ENCODE measurements around the gene NEURL4. TPM values are rescaled to one million over a fixed set of nuclear protein-coding genes. Genes with fewer than 3 reads are reported as not detected.
"Not testable (repeated sequence)": the region's sequence is repeated elsewhere in the genome, so short reads cannot be mapped to it uniquely, and the experiment has no call there.

Gene NEURL4
- total RNA-seq, 1 donor from 2014 or later, result 50.3 TPM

DNA sequence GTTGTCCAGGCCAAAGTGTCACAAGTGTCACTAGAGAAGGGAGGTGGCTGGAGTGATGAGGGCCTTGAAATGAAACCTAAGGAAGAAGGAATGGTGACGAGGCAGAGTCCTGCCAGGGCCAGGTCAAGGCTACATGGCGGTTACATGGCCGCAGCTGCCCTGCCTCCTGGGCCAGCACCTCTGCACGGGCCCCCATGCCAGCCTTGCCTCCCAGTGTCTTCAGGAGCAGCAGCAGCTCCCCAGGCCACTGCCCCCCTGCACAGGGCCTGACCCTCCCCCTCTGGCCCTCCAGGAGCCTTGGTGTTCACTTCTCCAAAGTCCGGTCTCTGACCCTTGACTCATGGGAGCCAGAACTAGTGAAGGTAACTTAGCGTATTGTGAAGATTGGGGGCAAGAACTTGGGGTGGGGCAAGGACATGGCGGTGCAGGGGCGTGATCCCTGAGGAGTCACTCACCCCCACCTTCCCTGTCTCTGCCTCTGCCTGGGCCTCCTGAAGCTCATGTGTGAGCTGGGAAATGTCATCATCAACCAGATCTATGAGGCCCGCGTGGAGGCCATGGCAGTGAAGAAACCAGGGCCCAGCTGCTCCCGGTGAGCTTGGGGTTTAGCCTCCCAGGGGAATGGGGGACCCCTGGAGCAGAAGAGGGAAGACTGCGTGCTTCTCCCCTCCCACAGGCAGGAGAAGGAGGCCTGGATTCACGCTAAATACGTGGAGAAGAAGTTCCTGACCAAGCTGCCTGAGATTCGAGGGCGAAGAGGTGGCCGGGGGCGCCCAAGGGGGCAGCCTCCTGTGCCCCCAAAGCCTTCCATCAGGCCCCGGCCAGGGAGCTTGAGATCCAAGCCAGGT, 18.7 kb upstream of the NEURL4 start:
- no peak for DNase-seq (ENCODE audit: low spot score)

DNA sequence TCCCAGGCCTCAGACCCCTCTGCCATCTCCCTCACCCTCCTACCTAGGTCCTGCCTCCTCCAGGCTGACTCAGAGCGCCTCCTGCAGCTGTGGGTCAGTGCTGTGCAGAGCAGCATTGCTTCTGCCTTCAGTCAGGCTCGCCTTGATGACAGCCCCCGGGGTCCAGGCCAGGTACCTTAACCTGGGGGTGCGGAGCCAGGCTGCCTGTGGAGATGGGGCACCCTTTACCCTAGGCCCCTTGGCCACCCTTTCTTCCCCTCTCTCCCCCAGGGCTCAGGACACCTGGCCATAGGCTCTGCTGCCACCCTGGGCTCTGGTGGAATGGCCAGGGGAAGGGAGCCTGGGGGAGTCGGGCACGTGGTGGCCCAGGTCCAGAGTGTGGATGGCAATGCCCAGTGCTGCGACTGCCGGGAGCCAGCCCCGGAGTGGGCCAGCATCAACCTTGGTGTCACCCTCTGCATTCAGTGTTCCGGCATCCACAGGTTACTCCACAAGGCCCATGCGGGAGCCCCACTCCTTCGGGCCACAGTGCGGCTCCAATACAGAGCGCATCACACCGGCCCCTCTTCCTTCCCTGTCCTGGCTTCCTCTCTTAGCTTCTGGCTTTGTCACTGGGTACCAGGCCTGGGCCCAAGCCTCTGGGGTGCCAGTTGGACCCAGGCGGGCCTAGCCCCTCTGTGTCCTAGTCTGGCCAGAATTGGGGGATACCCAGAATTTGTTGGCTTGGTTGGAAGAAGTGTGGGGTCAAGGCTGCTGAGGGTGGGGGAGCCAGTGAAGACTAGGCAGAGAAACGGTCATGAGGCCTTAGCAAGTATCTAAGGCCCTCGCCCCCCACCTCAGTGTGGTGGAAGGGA, 17.9 kb upstream of the NEURL4 start:
- DNase-seq (ENCODE audit: low spot score), result no peak

DNA sequence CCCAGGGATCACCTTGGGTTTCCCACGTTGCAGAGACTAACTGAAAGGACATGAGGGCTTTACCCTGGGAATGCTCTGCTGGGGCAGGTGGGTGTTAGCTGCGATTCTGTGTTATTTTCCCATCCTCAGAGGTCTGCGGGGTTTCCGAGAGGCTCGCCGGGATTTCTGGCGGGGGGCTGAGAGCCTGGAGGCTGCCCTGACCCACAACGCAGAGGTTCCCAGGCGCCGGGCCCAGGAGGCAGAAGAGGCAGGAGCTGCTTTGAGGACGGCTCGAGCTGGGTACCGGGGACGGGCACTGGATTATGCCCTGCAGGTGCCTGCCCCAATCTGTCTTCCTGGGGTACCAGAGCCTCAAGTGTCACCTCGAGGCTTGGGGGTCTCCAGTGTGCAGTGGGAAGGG, 14.1 kb upstream of the NEURL4 start:
- no peak for DNase-seq (ENCODE audit: low spot score)

DNA sequence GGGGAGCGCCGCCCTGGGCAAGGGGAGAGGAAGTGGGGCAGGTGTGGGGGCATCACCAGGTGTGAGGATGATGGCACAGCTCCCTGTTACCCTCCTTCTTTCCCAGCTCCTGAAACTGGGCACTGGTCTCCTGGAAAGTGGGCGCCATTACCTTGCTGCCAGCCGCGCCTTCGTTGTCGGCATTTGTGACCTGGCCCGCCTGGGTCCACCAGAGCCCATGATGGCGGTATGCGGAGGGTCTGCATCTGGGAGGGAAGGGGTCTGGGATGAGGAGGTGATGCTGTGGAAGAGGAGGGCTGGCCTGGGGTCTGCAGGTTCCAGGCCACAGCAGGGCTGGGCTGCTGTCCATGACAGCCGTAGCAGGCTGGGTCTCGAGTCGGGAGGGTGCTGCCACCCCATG, 12.7 kb upstream of the NEURL4 start:
- DNase-seq (ENCODE audit: low spot score), result no peak

DNA sequence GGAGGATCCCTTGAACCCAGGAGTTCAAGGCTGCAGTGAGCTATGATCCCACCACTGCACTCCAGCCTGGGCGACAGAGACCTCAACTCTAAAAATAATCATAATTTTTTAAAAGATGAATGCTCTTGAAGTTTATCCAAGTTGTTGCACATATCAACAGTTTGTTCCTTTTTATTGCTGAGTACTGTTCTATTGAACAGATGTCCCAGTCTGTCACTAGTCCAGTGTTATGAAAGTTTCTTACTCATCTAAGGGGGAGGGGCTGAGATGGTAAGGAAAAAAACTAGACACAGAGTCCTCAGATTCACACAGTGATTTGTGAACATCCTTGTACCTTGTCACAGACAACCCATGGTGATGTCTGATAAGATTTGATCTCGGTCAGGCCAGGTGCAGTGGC, 11.0 kb upstream of the NEURL4 start:
- DNase-seq (ENCODE audit: low spot score), result no peak

- DNase-seq (ENCODE audit: low spot score), result not testable (repeated sequence)
Measured at GRCh38 chr17:7337600-7337999, 8.5 kb upstream of the NEURL4 start.

DNA sequence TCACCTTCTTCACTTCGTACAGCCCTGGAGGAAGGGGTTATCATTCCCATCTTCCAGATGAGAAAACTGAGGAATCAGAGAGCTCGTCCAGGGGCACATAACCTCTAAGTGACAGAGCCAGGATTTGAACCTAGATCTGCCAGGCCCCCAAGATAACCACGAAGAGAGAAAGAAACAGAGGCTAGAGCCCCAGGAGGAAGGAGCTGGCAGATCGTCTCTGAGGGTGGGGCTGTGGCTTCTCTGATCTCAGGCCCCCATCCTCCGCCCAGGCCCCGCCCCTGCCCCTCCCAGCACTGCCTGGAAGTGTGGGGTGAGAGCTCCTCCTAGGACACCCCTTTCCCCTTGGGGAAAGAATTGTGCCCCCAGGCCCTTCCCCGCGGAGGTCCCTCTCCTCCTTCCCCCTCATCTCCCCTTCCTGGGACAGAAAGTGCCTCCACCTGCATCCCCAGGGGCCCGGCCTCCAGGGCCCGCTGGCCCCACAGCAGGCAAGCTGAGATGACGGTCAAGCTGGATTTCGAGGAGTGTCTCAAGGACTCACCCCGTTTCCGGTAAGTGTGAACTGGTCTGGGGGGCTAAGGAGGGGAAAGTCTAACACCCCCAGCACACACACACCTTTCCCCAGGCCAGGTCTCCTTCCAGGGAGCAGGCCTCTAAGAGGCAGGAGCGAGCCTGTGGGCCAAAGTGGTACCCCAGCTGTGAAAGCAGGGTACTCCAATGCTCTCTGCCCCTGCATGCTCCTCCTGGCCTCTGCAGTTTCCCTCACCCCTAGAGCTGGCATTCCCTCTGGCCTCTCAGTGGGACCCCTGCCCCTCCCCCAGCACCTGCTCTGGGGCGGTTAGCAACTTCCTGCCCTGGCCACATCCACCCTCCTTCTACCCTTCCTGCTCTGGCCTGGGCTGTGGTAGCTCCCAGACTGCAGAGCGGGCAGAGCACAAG, 7.4 kb upstream of the NEURL4 start, which contains the start of gene ACAP1:
TSS of gene ACAP1 (plus strand) at position 290 of the 936 bp plus-strand sequence. CDS start at position 496, 206 bp downstream.
- DNase-seq (ENCODE audit: low spot score), result no peak

DNA sequence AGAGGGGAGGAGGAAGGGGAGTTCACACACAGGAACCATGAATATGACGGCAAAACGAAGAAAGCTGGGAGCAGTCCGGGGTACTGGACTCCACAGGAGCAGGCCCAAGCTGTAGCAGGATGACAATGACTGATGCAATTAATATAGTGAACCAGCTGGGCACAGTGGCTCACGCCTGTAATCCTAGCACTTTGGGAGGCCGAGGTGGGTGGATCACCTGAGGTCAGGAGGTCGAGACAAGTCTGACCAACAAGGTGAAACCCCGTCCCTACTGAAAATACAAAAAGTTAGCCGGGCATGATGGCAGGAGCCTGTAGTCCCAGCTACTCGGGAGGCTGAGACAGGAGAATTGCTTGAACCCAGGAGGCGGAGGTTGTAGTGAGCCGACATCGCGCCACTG, 6.6 kb upstream of the NEURL4 start:
- not testable (repeated sequence) for DNase-seq (ENCODE audit: low spot score)

- DNase-seq (ENCODE audit: low spot score), result no peak
Measured at GRCh38 chr17:7334938-7335538, 5.9 kb upstream of the NEURL4 start.

DNA sequence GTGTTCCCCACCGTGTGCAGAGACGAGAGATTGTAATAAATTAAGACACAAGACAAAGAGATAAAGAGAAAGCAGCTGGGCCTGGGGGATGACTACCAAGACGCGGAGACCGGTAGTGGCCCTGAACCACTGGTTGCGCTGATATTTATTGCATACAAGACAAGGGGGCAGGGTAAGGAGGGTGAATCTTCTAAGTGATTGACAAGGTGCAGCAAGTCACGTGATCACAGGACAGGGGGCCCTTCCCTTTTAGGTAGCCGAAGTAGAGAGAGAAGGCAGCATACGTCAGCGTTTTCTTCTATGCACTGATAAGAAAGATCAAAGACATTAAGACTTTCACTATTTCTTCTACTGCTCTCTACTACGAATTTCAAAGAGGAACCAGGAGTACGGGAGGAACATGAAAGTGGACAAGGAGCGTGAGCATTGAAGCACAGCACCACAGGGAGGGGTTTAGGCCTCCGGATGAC, 3.5 kb upstream of the NEURL4 start:
- DNase-seq (ENCODE audit: low spot score), result not testable (repeated sequence)

- no peak for DNase-seq (ENCODE audit: low spot score)
Measured at GRCh38 chr17:7332111-7332510, 3.0 kb upstream of the NEURL4 start.

- DNase-seq (ENCODE audit: low spot score), result no peak
Measured at GRCh38 chr17:7330638-7331015, 1.5 kb upstream of the NEURL4 start.

GRCh38 chr17:7329997-7330637, 982 bp upstream of the NEURL4 start:
- DNase-seq (ENCODE audit: low spot score), result peak; percentile 66

DNA sequence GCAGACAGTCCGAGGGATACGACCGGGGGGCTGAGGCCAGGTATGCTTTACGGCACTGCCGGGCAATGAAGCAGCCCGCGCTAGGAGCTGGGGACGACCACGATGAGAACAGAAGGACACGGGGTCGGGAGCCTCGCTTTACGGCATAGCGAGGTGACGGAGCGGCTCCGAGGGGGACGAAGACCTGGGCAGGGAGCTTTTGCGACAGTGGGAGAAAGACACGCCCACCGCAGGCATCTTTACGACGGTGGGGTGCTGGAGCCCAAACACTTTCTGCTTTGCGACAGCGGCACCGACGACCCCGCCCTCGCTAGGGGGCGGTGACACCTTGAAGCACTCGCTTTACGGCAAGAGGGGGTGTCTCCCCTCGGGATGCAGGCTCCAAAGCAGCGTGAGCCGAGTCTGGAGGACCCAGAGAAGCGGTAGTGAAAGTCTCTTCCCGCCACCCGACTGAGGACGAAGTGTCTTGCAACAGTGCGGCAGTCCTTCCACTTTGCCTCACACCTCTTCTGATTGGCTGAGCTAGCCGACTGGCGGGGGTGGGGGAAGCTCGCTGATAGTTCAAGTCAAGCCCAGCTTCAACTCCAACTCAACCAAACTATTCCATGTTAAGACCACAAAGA, 350 bp upstream of the NEURL4 start:
- peak; percentile 98 for DNase-seq (ENCODE audit: low spot score)

- DNase-seq (ENCODE audit: low spot score), result no peak
Measured at GRCh38 chr17:7328009-7328408, 1.1 kb downstream of the NEURL4 start.

- DNase-seq (ENCODE audit: low spot score), result no peak
Measured at GRCh38 chr17:7327501-7327900, 1.6 kb downstream of the NEURL4 start.

- DNase-seq (ENCODE audit: low spot score), result no peak
Measured at GRCh38 chr17:7327056-7327455, 2.1 kb downstream of the NEURL4 start.

DNA sequence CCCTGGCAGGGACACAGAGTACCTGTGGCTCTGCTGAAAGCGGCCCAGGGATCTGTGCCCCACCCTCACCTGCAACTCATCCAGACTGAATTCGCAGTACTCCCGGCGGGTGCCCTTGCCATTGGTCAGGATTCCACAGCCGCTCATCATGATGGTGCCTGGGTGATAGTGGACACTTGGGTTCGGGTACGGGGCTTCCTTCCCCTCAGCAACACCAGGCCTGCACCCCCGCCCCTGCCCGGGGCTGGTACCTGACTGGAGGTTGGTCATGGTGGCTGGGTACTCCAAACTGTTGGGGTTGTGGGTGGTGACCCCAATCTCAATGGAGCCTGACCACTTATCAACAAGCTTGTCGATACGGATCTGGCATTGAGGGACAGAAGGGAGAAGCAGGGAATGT, 2.9 kb downstream of the NEURL4 start:
- DNase-seq (ENCODE audit: low spot score), result no peak

DNA sequence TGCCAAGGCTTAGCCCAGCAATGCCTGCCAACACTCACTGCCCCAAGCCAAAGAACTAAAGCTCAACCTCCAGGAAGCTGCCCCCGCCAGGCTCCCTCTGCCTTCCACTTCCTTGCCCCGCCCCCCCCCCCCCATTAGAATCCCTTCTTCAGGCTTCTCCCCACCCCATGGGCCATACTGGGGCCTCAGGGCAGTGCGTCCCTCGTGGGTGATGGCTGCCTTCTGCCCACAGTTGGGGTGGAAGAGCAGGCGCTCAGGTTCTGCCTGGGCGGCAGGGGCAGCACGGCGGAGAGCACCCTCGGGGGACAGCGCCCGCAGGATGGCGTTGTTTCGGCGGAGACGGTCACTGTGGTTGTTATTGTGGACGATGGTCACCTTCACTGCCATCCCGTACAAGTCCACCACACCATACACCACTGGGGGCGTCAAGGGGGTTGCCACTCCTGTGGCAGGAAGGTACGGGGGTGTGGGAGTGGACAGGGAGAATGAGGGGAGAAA, 4.1 kb downstream of the NEURL4 start:
- DNase-seq (ENCODE audit: low spot score), result no peak

DNA sequence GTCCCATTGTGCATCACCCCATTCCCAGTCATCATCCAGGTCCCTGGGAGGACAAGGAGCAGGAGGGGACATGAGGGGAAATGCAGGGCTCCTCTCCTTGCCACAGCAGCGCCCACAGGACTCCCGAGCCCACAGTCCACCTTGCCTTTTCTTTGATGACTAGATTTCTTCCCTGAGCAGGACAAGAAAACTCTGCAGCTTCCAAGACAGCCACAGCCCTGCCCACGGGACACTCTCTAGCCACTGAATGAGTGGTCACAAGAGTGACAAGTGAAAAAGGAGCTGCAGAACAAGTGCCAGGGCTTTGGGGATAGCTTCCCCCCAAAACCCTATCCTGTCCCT, 4.7 kb downstream of the NEURL4 start:
- DNase-seq (ENCODE audit: low spot score), result no peak
